SU-DHL-6 (cell line): ENCODE measurements around the gene CCNL1.
"Not testable (repeated sequence)": the region's sequence is repeated elsewhere in the genome, so short reads cannot be mapped to it uniquely, and the experiment has no call there.

Experiments
- H2AFZ ChIP-seq: fragments of 200-600 bp; sonication (generic); 2 replicates; pipeline ENCODE4 v1.6.1; 2014; ENCODE audit warnings: low read depth, mild to moderate bottlenecking, moderate library complexity, mixed read lengths, antibody characterized with exemption, low read length; ENCODE audit not compliant: severe bottlenecking
- H3F3A ChIP-seq: fragments of 200-600 bp; shearing (Covaris generic); 2 replicates; pipeline ENCODE4 v1.6.0; 2016; ENCODE audit warnings: antibody characterized with exemption, mild to moderate bottlenecking; ENCODE audit not compliant: insufficient read depth
- H3K27ac ChIP-seq: fragments of 200-600 bp; sonication (generic); 2 replicates; pipeline ENCODE4 v1.5.1; 2016; ENCODE audit warnings: low read depth, mild to moderate bottlenecking, low read length, moderate library complexity, mixed read lengths
- H3K27me3 ChIP-seq: fragments of 200-600 bp; sonication (generic), shearing (Covaris generic); 2 replicates; pipeline ENCODE4 v1.6.0; 2014; ENCODE audit warnings: mild to moderate bottlenecking, low read length
- H3K36me3 ChIP-seq: fragments of 200-600 bp; sonication (generic); 2 replicates; pipeline ENCODE4 v1.6.1; 2014; ENCODE audit warnings: mild to moderate bottlenecking, low read length, mixed read lengths
- H3K4me2 ChIP-seq: fragments of 300-600, 200-600 bp; shearing (Covaris generic), sonication (generic); 2 replicates; pipeline ENCODE4 v1.6.0; 2014; ENCODE audit warnings: low read length, low read depth, mild to moderate bottlenecking; ENCODE audit not compliant: poor library complexity, severe bottlenecking
- H3K4me3 ChIP-seq: fragments of 200-600 bp; sonication (generic); 2 replicates; pipeline ENCODE4 v1.5.1; 2014; ENCODE audit warnings: antibody characterized with exemption, low read length, mild to moderate bottlenecking, mixed read lengths; ENCODE audit not compliant: insufficient read depth, poor library complexity, severe bottlenecking
- H3K79me2 ChIP-seq: fragments of 200-600 bp; sonication (generic); 2 replicates; pipeline ENCODE4 v1.6.1; 2014; ENCODE audit warnings: mild to moderate bottlenecking, low read length, moderate library complexity; ENCODE audit not compliant: insufficient read depth
- H3K9ac ChIP-seq: fragments of 200-600 bp; sonication (generic); 2 replicates; pipeline ENCODE4 v1.7.0; 2014; ENCODE audit warnings: mild to moderate bottlenecking, low read length
- H3K9me2 ChIP-seq: fragments of 200-600 bp; sonication (generic); replicated peaks from 2 replicates; pipeline ENCODE4 v1.6.1; 2014; ENCODE audit warnings: low read length; ENCODE audit not compliant: insufficient read depth
- H3K9me3 ChIP-seq: fragments of 200-600 bp; sonication (generic); 2 replicates; pipeline ENCODE4 v1.6.1; 2014; ENCODE audit warnings: low read length, mixed read lengths; ENCODE audit not compliant: insufficient read depth
- H4K20me1 ChIP-seq: fragments of 200-600 bp; sonication (generic); 2 replicates; pipeline ENCODE4 v1.6.1; 2014; ENCODE audit warnings: low read depth, mild to moderate bottlenecking, antibody characterized with exemption, low read length, moderate library complexity, mixed read lengths
- EZH2phosphoT487 ChIP-seq: fragments of 200-600 bp; sonication (generic), shearing (Covaris generic); conservative IDR thresholded peaks from 2 replicates; pipeline ENCODE4 v1.6.1; 2018; ENCODE audit warnings: mild to moderate bottlenecking, antibody characterized with exemption, low read length, moderate library complexity, mixed read lengths
- TF ChIP-seq, protein P1 (sequence below): fragments of 200-600 bp; sonication (generic); IDR thresholded peaks from one replicate; pipeline ENCODE4 v1.5.1; 2017; ENCODE audit warnings: antibody characterized with exemption, mild to moderate bottlenecking, low read length, moderate library complexity; ENCODE audit not compliant: insufficient read depth, poor library complexity, severe bottlenecking

The CCNL1 gene

DNA sequence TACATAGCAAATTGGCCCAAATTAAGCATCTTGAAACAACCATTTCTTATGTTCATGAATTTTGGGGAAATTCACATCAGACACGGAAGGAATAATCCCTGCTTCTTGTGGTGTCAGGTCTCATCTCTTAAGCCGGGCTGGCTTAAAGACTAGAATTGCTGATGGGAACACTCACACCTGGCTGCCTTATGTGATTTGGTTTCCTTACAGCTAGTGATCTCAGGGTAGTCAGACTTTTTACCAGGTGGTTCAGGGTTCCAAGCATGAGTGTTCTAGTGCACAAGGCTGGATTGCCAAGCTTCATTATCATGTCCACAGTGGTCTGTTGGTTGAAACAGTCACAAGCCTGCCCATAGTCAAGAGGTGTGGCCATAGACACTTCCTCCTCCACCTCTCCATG, 20.3 kb upstream of the CCNL1 start:
- H4K20me1 ChIP-seq = no peaks in the 10 kb centered on the region
- H3K36me3 ChIP-seq = 0 out of 2 replicates have a peak, but pooled peaks cover 4% of the 10 kb centered on the region
- no peak overlapping the region for H3K9ac ChIP-seq
- no peak for TF ChIP-seq EZH2phosphoT487
- TF ChIP-seq, protein P1, sequence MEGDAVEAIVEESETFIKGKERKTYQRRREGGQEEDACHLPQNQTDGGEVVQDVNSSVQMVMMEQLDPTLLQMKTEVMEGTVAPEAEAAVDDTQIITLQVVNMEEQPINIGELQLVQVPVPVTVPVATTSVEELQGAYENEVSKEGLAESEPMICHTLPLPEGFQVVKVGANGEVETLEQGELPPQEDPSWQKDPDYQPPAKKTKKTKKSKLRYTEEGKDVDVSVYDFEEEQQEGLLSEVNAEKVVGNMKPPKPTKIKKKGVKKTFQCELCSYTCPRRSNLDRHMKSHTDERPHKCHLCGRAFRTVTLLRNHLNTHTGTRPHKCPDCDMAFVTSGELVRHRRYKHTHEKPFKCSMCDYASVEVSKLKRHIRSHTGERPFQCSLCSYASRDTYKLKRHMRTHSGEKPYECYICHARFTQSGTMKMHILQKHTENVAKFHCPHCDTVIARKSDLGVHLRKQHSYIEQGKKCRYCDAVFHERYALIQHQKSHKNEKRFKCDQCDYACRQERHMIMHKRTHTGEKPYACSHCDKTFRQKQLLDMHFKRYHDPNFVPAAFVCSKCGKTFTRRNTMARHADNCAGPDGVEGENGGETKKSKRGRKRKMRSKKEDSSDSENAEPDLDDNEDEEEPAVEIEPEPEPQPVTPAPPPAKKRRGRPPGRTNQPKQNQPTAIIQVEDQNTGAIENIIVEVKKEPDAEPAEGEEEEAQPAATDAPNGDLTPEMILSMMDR = no peak
- no peak overlapping the region for H3K4me3 ChIP-seq
- no peaks in the 10 kb centered on the region for H3K9me2 ChIP-seq
- H3K27me3 ChIP-seq = no peaks in the 10 kb centered on the region
- H2AFZ ChIP-seq = no peak overlapping the region
- no peak overlapping the region for H3K27ac ChIP-seq
- peaks cover 1% of the 10 kb centered on the region; the same call in 1 of the 2 replicates for H3F3A ChIP-seq
- no peaks in the 10 kb centered on the region for H3K9me3 ChIP-seq
- peaks cover 23% of the 10 kb centered on the region for H3K79me2 ChIP-seq
- H3K4me2 ChIP-seq = no peak overlapping the region

DNA sequence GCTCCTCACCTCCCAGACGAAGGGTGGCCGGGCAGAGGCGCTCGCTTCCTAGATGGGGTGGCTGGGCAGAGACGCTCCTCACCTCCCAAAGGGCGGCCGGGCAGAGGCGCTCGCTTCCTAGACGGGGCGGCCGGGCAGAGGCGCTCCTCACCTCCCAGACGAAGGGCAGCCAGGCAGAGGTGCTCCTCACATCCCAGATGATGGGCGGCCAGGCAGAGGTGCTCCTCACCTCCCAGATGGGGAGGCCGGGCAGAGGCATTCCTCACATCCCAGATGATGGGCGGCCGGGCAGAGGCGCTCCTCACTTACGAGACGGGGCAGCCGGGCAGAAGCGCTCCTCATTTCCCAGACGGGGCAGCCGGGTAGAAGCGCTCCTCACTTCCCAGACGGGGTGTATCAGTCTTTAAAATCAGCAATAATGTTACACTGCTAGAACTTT, 19.4 kb upstream of the CCNL1 start:
- Histone ChIP-seq H3F3A (peaks cover 3% of the 10 kb centered on the region; the same call in 1 of the 2 replicates), H2AFZ (no peak overlapping the region), H3K9me2 (no peaks in the 10 kb centered on the region), H3K79me2 (peaks cover 25% of the 10 kb centered on the region), H3K9ac (no peak overlapping the region), H3K36me3 (0 out of 2 replicates have a peak, but pooled peaks cover 4% of the 10 kb centered on the region), H3K9me3 (no peaks in the 10 kb centered on the region), H3K4me2 (no peak overlapping the region), H3K27me3 (no peaks in the 10 kb centered on the region), H3K4me3 (no peak overlapping the region), H3K27ac (no peak overlapping the region), H4K20me1 (no peaks in the 10 kb centered on the region)
- TF ChIP-seq, protein P1 = no peak
- TF ChIP-seq EZH2phosphoT487 = no peak

DNA sequence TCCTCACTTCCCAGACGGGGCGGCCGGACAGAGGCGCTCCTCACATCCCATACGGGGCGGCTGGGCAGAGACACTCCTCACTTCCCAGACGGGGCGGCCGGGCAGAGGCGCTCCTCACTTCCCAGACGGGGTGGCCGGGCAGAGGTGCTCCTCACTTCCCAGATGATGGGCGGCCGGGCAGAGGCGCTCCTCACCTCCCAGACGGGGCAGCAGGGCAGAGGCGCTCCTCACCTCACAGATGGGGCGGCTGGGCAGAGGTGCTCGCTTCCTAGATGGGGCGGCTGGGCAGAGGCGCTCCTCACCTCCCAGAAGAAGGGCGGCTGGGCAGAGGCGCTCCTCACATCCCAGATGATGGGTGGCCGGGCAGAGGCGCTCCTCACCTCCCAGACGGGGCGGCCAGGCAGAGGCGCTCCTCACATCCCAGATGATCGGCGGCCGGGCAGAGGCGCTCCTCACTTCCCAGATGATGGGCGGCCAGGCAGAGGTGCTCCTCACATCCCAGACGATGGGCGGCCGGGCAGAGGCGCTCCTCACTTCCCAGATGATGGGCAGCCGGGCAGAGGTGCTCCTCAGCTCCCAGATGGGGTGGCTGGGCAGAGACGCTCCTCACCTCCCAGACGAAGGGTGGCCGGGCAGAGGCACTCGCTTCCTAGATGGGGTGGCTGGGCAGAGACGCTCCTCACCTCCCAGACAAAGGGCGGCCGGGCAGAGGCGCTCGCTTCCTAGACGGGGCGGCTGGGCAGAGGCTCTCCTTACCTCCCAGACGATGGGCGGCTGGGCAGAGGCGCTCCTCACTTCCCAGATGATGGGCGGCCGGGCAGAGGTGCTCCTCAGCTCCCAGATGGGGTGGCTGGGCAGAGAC, 18.8 kb upstream of the CCNL1 start:
- not testable (repeated sequence) for H3K9me2 ChIP-seq, H3K4me2 ChIP-seq, H3K9me3 ChIP-seq, H3K4me3 ChIP-seq, H2AFZ ChIP-seq, H3K9ac ChIP-seq, H3K27ac ChIP-seq, H3F3A ChIP-seq, H3K27me3 ChIP-seq, H3K36me3 ChIP-seq, H4K20me1 ChIP-seq
- peaks cover 25% of the 10 kb centered on the region for H3K79me2 ChIP-seq

DNA sequence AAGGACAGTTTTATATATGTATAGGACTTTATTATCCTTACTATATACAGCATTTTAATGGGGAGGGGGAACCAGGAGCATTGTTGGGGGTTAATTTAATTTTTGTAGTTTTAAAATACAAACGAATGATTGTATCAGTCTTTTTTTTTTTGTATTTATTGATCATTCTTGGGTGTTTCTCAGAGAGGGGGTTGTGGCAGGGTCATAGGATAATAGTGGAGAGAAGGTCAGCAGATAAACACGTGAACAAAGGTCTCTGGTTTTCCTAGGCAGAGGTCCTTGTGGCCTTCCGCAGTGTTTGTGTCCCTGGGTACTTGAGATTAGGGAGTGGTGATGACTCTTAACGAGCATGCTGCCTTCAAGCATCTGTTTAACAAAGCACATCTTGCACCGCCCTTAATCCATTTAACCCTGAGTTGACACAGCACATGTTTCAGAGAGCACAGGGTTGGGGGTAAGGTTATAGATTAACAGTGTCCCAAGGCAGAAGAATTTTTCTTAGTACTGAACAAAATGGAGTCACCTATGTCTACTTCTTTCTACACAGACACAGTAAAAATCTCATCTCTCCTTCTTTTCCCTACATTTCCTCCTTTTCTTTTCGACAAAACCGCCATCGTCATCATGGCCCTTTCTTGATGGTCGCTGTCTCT, 18.0 kb upstream of the CCNL1 start:
- H3K27me3 ChIP-seq, H3F3A ChIP-seq, H3K4me2 ChIP-seq: not testable (repeated sequence)

More for the DNA sequence above, 18.0 kb upstream of the CCNL1 start:
- not testable (repeated sequence) for H4K20me1 ChIP-seq, H3K9ac ChIP-seq, H3K36me3 ChIP-seq, H3K27ac ChIP-seq, H3K4me3 ChIP-seq, H2AFZ ChIP-seq, H3K9me3 ChIP-seq, H3K9me2 ChIP-seq
- peaks cover 25% of the 10 kb centered on the region for H3K79me2 ChIP-seq
